Vagina (tissue), 2 donors: ENCODE data around the gene NAALAD2. TPM values are rescaled to one million over a fixed set of nuclear protein-coding genes. Genes with fewer than 3 reads are reported as not detected.

Experiments
- DNase-seq, 2 donors: peaks; one replicate each; pipeline ENCODE4 v3.0.0-alpha.2; 2017; ENCODE audit errors: extremely low spot score in 2 of 2
- H3K27ac ChIP-seq: fragments of 200-600 bp; sonication (generic); one replicate; pipeline ENCODE4 v1.5.1; 2019
- H3K27me3 ChIP-seq: fragments of 200-600 bp; sonication (generic); one replicate; pipeline ENCODE4 v1.5.1; 2019
- H3K36me3 ChIP-seq, 2 donors: fragments of 200-600 bp; sonication (generic); one replicate each; pipeline ENCODE4 v1.5.1; 2017 to 2019
- H3K4me1 ChIP-seq: fragments of 200-600 bp; sonication (generic); one replicate; pipeline ENCODE4 v1.5.1; 2019
- H3K4me3 ChIP-seq, 2 donors: fragments of 200-600 bp; sonication (generic); 1 replicate in 1 of 2; 2 replicates in 1 of 2; pipeline ENCODE4 v1.5.1; 2016 to 2019
- H3K9me3 ChIP-seq: fragments of 200-600 bp; sonication (generic); one replicate; pipeline ENCODE4 v1.5.1; 2019
- POLR2A ChIP-seq, 2 donors: fragments of 450-650 bp; IDR thresholded peaks; one replicate each; pipeline ENCODE4 v1.6.1; 2017; ENCODE audit warnings: antibody characterized with exemption in 2 of 2, mild to moderate bottlenecking in 2 of 2, moderate library complexity in 2 of 2
- POLR2AphosphoS5 ChIP-seq, 2 donors: sonication (generic); formaldehyde crosslinking; IDR thresholded peaks; one replicate each; pipeline ENCODE4 v1.9.0; 2017; ENCODE audit warnings: antibody characterized with exemption in 2 of 2, mild to moderate bottlenecking in 2 of 2, low read depth in 1 of 2; ENCODE audit not compliant: insufficient read depth in 1 of 2
- intact Hi-C: fragments of 100-400 bp; cut with DNase I; formaldehyde crosslinking; loops from one replicate; pipeline ENCODE4 v1.15.1; 2023
- total RNA-seq: library from RNA; depleted of rRNA; stranded (reverse); fragments of >200 nt; gene quantifications from one replicate; pipeline ENCODE4 v1.2.3, GENCODE V29; 2016
- TF ChIP-seq, protein P1 (sequence below), 3 experiments: fragments of 450-650 bp in 2 of 3; fragments of 200-600 bp in 1 of 3; sonication (generic) in 1 of 3; IDR thresholded peaks; one replicate each; pipeline ENCODE4 v1.5.1; 2017 to 2019; ENCODE audit warnings: antibody characterized with exemption in 3 of 3, mild to moderate bottlenecking in 2 of 3, moderate library complexity in 2 of 3

NAALAD2 gene
- total RNA-seq, 1 donor from 2014 or later: 0.98 TPM

DNA sequence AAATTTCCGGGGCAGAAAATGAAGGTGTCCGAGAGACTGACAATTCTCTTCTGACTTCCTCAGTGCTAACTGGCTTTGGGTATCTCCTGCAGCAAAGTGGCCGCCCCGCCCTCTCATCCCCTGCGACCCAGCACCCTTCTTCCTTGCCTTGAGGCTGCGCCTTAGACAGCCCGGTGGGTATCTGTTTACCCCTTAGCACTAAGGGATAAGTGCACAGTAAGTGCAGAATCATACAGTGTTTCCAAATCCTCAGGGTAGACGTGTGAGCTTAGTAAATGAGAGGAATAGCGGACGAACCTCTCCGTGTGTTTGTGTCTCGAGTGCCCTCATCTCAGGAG is 88.8 kb downstream of the NAALAD2 start:
- TF ChIP-seq POLR2AphosphoS5 (IDR thresholded peaks at IDR 0.05; ENCODE audit: insufficient read depth in 1 of 2, low read depth in 1 of 2) (peak in 1 of 2 donors; percentile 72), POLR2A (IDR thresholded peaks at IDR 0.05) (no peak)
- H3K27ac ChIP-seq: peak overlapping the region; percentile 100
- DNase-seq: no peak
- H3K36me3 ChIP-seq: no peaks in the 10 kb centered on the region
- peaks cover 58% of the 10 kb centered on the region for H3K4me1 ChIP-seq
- H3K9me3 ChIP-seq: no peaks in the 10 kb centered on the region
- H3K27me3 ChIP-seq: no peaks in the 10 kb centered on the region
- intact Hi-C loops: no loop called here
- peak overlapping the region; percentile 82 to 95 for H3K4me3 ChIP-seq

DNA sequence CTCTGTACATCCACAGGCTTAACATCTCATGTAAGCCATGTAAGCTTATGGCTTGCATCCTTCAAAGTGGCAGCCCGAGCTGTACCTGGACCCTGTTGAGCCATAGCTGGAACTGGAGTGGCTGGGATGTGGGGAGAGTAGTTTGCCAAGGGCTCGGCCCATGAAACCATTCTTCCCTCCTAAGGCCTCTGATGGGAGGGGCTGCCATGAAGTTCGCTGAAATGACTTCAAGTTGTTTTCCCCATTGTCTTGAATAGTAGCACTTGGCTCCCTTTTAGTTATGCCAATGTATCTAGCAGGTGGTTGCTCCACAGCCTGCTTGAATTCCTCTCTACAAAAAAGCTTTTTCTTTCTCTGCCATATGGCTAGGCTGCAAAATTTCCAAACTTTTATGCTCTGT is 93.6 kb downstream of the NAALAD2 start:
- H3K36me3 ChIP-seq: no peaks in the 10 kb centered on the region
- DNase-seq: no peak
- no peak overlapping the region for H3K27ac ChIP-seq
- no peak for TF ChIP-seq POLR2AphosphoS5 (IDR thresholded peaks at IDR 0.05; ENCODE audit: insufficient read depth in 1 of 2, low read depth in 1 of 2)
- TF ChIP-seq POLR2A (IDR thresholded peaks at IDR 0.05): no peak
- TF ChIP-seq, protein P1, sequence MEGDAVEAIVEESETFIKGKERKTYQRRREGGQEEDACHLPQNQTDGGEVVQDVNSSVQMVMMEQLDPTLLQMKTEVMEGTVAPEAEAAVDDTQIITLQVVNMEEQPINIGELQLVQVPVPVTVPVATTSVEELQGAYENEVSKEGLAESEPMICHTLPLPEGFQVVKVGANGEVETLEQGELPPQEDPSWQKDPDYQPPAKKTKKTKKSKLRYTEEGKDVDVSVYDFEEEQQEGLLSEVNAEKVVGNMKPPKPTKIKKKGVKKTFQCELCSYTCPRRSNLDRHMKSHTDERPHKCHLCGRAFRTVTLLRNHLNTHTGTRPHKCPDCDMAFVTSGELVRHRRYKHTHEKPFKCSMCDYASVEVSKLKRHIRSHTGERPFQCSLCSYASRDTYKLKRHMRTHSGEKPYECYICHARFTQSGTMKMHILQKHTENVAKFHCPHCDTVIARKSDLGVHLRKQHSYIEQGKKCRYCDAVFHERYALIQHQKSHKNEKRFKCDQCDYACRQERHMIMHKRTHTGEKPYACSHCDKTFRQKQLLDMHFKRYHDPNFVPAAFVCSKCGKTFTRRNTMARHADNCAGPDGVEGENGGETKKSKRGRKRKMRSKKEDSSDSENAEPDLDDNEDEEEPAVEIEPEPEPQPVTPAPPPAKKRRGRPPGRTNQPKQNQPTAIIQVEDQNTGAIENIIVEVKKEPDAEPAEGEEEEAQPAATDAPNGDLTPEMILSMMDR (IDR thresholded peaks at IDR 0.05): no peak
- H3K4me3 ChIP-seq: no peak overlapping the region
- intact Hi-C loops: no loop called here
- no peaks in the 10 kb centered on the region for H3K9me3 ChIP-seq
- no peaks in the 10 kb centered on the region for H3K27me3 ChIP-seq
- peaks cover 17% of the 10 kb centered on the region for H3K4me1 ChIP-seq

DNA sequence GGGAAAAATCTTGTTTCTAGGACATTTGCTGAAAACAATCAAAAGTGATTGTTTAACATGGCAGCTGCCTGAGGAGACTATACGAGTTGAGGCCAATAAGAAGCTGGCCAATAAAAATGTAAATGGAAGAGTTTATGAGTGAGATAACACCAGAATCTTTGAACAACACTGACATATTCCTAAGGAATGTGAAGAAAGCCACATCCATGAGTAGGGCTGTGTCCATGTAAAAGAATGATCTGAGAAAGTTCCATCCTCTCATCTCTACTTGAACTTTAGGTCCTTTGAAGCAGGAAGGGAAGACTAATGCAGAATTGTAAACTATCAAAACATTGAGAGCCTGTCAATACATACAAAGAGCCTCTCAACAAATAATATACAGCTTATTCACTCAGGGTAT is 95.3 kb downstream of the NAALAD2 start:
- no peaks in the 10 kb centered on the region for H3K36me3 ChIP-seq

DNA sequence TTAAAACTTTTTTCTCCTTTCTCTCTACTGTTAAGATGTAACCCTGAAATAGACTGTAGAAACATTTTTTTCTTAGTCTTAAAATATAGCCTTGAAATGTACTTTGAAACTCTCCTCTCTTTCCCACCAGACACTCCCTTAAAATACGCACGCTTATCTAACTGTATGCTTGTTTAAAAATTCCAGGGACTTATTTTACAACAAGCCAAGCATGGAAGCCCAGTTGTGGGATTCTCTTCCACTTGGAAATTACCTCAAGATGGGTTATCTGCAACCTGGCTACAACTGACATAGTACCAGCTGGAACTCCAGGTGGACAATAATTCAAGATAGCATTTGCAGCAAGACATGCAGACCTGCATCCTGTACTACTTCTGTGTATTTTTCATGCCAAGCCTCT is 100.5 kb downstream of the NAALAD2 start:
- intact Hi-C loops: no loop called here
- H3K9me3 ChIP-seq: no peaks in the 10 kb centered on the region
- H3K4me3 ChIP-seq: no peak overlapping the region
- no peak for DNase-seq
- no peaks in the 10 kb centered on the region for H3K36me3 ChIP-seq
- no peaks in the 10 kb centered on the region for H3K4me1 ChIP-seq
- H3K27ac ChIP-seq: no peak overlapping the region
- H3K27me3 ChIP-seq: no peaks in the 10 kb centered on the region
- no peak for TF ChIP-seq POLR2A (IDR thresholded peaks at IDR 0.05)
- TF ChIP-seq, protein P1 (IDR thresholded peaks at IDR 0.05): no peak
- no peak for TF ChIP-seq POLR2AphosphoS5 (IDR thresholded peaks at IDR 0.05; ENCODE audit: insufficient read depth in 1 of 2, low read depth in 1 of 2)

More for the DNA sequence above, 95.3 kb downstream of the NAALAD2 start:
- Histone ChIP-seq H3K9me3 (no peaks in the 10 kb centered on the region), H3K27ac (no peak overlapping the region), H3K27me3 (no peaks in the 10 kb centered on the region), H3K4me3 (no peak overlapping the region), H3K4me1 (peaks cover 5% of the 10 kb centered on the region)
- TF ChIP-seq, protein P1 (IDR thresholded peaks at IDR 0.05): no peak
- TF ChIP-seq POLR2A (IDR thresholded peaks at IDR 0.05) (no peak), POLR2AphosphoS5 (IDR thresholded peaks at IDR 0.05; ENCODE audit: insufficient read depth in 1 of 2, low read depth in 1 of 2) (no peak)
- intact Hi-C loops: no loop called here
- DNase-seq: no peak

DNA sequence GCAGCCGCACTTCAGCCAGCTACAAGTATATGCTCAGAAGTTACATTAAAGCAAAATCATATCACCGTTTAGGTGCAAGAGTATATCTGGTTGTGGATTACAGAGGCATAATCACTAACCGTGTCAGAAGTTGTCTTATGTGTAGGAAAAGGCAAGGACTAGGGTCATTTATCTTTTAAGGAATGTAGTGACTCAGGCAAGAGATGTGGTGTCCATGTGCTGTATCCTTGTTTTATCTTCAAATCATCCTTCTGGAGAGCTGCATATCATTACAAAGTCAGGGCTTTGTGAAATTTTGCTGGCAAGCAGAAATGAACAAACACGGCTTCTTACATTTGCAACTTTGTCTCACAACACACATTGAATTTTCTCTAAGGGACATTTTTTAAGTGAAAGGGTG is 101.1 kb downstream of the NAALAD2 start:
- intact Hi-C loops: no loop called here
- Histone ChIP-seq H3K27ac (no peak overlapping the region), H3K9me3 (no peaks in the 10 kb centered on the region), H3K4me1 (no peaks in the 10 kb centered on the region), H3K27me3 (no peaks in the 10 kb centered on the region), H3K36me3 (no peaks in the 10 kb centered on the region), H3K4me3 (no peak overlapping the region)
- DNase-seq: no peak
- TF ChIP-seq, protein P1 (IDR thresholded peaks at IDR 0.05): no peak
- TF ChIP-seq POLR2AphosphoS5 (IDR thresholded peaks at IDR 0.05; ENCODE audit: insufficient read depth in 1 of 2, low read depth in 1 of 2) (no peak), POLR2A (IDR thresholded peaks at IDR 0.05) (no peak)
